Measurements from ENCODE around the gene PUS10. TPM values are rescaled to one million over a fixed set of nuclear protein-coding genes. Genes with fewer than 3 reads are reported as not detected.

Gene PUS10
- total and polyA plus RNA-seq, 2 of the 4 experiments (the other 2 are of a cell fraction), result 4.4 to 5.7 TPM

DNA sequence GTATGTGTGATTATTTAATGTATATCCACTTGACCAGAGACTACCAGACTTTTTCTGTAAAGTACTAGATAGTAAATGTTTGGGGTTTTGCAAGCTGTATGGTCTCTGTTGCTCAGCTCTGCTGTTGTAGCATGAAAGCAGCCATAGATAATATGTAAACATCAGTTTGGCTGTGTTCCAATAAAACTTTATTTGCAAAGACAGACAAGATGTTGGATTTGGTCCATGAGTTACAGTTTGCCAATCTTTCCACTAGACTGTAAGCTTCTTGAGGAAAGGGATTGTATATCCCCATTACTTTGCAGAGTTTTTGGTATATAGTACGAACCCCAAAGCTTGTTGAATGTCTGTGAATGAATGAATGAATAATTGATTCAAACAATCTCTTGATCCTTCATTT lies 119.5 kb downstream of the PUS10 start:
- no peaks in the 10 kb centered on the region for H3K9me3 ChIP-seq (ENCODE audit: control insufficient read depth, insufficient read depth, low read length)
- intact Hi-C loops (cut with micrococcal nuclease) (no loop called here), in situ Hi-C loops (cut with MboI; ENCODE audit: low sequenced_read_pairs) (no loop called here), dilution Hi-C loops (cut with HindIII; ENCODE audit: low sequenced_read_pairs, unreplicated experiment) (no loop called here)
- H2AK9ac ChIP-seq (replicated peaks; ENCODE audit: low read depth, low read length, poor library complexity), result no peak overlapping the region
- no peak overlapping the region for H2AFZ ChIP-seq (replicated peaks; ENCODE audit: low read length, poor library complexity)
- no peaks in the 10 kb centered on the region for H3K9me1 ChIP-seq (ENCODE audit: insufficient read depth, low read length)
- no CpG with 5 or more reads among the region's 1 CpG for WGBS, 2 experiments (ENCODE audit: extremely low coverage in 2 of 2, insufficient read length in 1 of 2)
- no peak overlapping the region for H3K14ac ChIP-seq (replicated peaks; ENCODE audit: low read depth, low read length)
- no peaks in the 10 kb centered on the region for H4K20me1 ChIP-seq (ENCODE audit: insufficient read depth, low read length)
- DNase-seq, result peak; percentile 15
- H2BK15ac ChIP-seq (ENCODE audit: low read depth, low read length), result no peak overlapping the region
- no peak overlapping the region for H2BK20ac ChIP-seq (ENCODE audit: low read depth, low read length)
- H2BK120ac ChIP-seq (ENCODE audit: low read depth, low read length), result no peak overlapping the region
- H3K27ac ChIP-seq (ENCODE audit: insufficient read depth, low read length), result no peak overlapping the region
- no peak for TF ChIP-seq RAD21 (IDR thresholded peaks at IDR 0.05; ENCODE audit: low read length)
- TF ChIP-seq MAZ (IDR thresholded peaks at IDR 0.05; ENCODE audit: borderline replicate concordance, low read depth, low read length), result no peak
- no peak for TF ChIP-seq CEBPB (IDR thresholded peaks at IDR 0.05; ENCODE audit: low read depth, low read length)
- TF ChIP-seq RCOR1 (IDR thresholded peaks at IDR 0.05; ENCODE audit: insufficient replicate concordance, low read length), result no peak
- no peak for TF ChIP-seq MXI1 (IDR thresholded peaks at IDR 0.05; ENCODE audit: borderline replicate concordance, low read depth, low read length)
- no peak for TF ChIP-seq SMC3 (IDR thresholded peaks at IDR 0.05; ENCODE audit: low read depth, low read length)
- no peak for TF ChIP-seq CHD1 (IDR thresholded peaks at IDR 0.05; ENCODE audit: low read depth, low read length)
- TF ChIP-seq MAFK (IDR thresholded peaks at IDR 0.05; ENCODE audit: low read depth, low read length), result no peak
- H3K23ac ChIP-seq (ENCODE audit: low read depth, low read length), result no peak overlapping the region
- BruUV-seq (replicated peaks), result no TSS peak
- H3K4me2 ChIP-seq (ENCODE audit: low read depth, low read length), result no peak overlapping the region
- no peak overlapping the region for H4K8ac ChIP-seq (ENCODE audit: low read depth in 2 of 2, low read length in 2 of 2)
- H3K9ac ChIP-seq (ENCODE audit: low read depth, low read length), result no peak overlapping the region
- H4K5ac ChIP-seq (ENCODE audit: low read depth, low read length), result no peak overlapping the region
- no peak for ATAC-seq (ENCODE audit: low read depth)
- H4K91ac ChIP-seq (ENCODE audit: insufficient read depth, low read depth, low read length), result no peak overlapping the region
- ChIA-PET POLR2A (ENCODE audit: unreplicated experiment) (no interaction called here), CTCF (no interaction called here)
- no peak overlapping the region for H2BK5ac ChIP-seq (ENCODE audit: low read depth, low read length, poor library complexity, severe bottlenecking)
- H3K4me3 ChIP-seq (ENCODE audit: insufficient read depth, low read depth, low read length), result no peak overlapping the region
- no peaks in the 10 kb centered on the region for H3K27me3 ChIP-seq (ENCODE audit: control insufficient read depth, insufficient read depth, low read length)
- no peak overlapping the region for H3K4ac ChIP-seq (ENCODE audit: low read depth, low read length)
- peaks cover 12% of the 10 kb centered on the region for H3K36me3 ChIP-seq (ENCODE audit: control insufficient read depth, insufficient read depth, low read length)
- no peaks in the 10 kb centered on the region for H3K79me1 ChIP-seq (ENCODE audit: low read depth in 1 of 2, low read length in 2 of 2)
- no peak overlapping the region for H3K56ac ChIP-seq (ENCODE audit: extremely low read depth, insufficient read depth, low read length)
- H3K18ac ChIP-seq (ENCODE audit: low read depth, low read length), result no peak overlapping the region
- H2AK5ac ChIP-seq (ENCODE audit: low read depth, low read length), result no peak overlapping the region
- H3K4me1 ChIP-seq (ENCODE audit: control insufficient read depth, insufficient read depth, low read length), result no peaks in the 10 kb centered on the region

Small RNAs within 50 kb of the gene (microRNA-seq; reads per million reads assigned to microRNA genes)
- gene RNA5SP95 (ENCODE audit: insufficient read depth, insufficient read length), result not detected
- not detected for gene RNU4-51P (ENCODE audit: insufficient read depth, insufficient read length)

Small RNAs within 50 kb of the gene (small RNA-seq; reads per million reads assigned to genes)
- gene RNA5SP95 (0 reads per million in 5 experiments), gene RNU4-51P (0 reads per million in 5 experiments)

Other genes starting within 250 kb of the PUS10 start
- 4.3 and 5.3 TPM in 2 replicates for gene REL, start 136.7 kb downstream of the PUS10 start, total RNA-seq (2012; rRNA removed)
- gene REL, start 136.7 kb downstream of the PUS10 start, polyA plus RNA-seq (2012; rRNA removed), result 1.2 and 1.3 TPM in 2 replicates
- gene PEX13, start 535 bp downstream of the PUS10 start, total RNA-seq (2012; rRNA removed), result 33.3 and 34.8 TPM in 2 replicates
- gene PEX13, start 535 bp downstream of the PUS10 start, polyA plus RNA-seq (2012; rRNA removed), result 11.4 and 12.1 TPM in 2 replicates
- 3.8 and 5.8 TPM in 2 replicates for gene SANBR, start 47.6 kb upstream of the PUS10 start, total RNA-seq (2012; rRNA removed)
- 2.7 and 3.3 TPM in 2 replicates for gene SANBR, start 47.6 kb upstream of the PUS10 start, polyA plus RNA-seq (2012; rRNA removed)
- gene C2orf74, start 143.9 kb upstream of the PUS10 start, total RNA-seq (2012; rRNA removed), result 8.4 and 10.3 TPM in 2 replicates
- 15.8 and 21.9 TPM in 2 replicates for gene C2orf74, start 143.9 kb upstream of the PUS10 start, polyA plus RNA-seq (2012; rRNA removed)